HepG2 (cell line): ENCODE data around the gene CPNE8. TPM values are rescaled to one million over a fixed set of nuclear protein-coding genes. Genes with fewer than 3 reads are reported as not detected.

Source experiments
- CREM ChIP-seq, 2 experiments: sonication (generic) in 1 of 2; formaldehyde crosslinking in 1 of 2; IDR thresholded peaks; 2 replicates each; pipeline versions ENCODE4 v1.4.0 to v1.6.1; 2016 to 2020; ENCODE audit warnings: antibody characterized with exemption in 1 of 2, mild to moderate bottlenecking in 1 of 2, missing genetic modification reagents in 1 of 2
- FOXP4 ChIP-seq: sonication (generic); formaldehyde crosslinking; IDR thresholded peaks from 2 replicates; pipeline ENCODE4 v1.4.0; 2020; ENCODE audit warnings: missing genetic modification reagents
- GABPA ChIP-seq, 2 experiments: IDR thresholded peaks; 2 replicates each; pipeline ENCODE4 v1.6.1; 2011 to 2016; ENCODE audit warnings: low read depth in 2 of 2, low read length in 1 of 2, missing biosample characterization in 1 of 2, missing genetic modification characterization in 1 of 2
- GPN1 ChIP-seq: sonication (generic); formaldehyde crosslinking; IDR thresholded peaks from 2 replicates; pipeline ENCODE4 v1.5.1; 2020; ENCODE audit warnings: missing genetic modification reagents, borderline replicate concordance
- HDAC2 ChIP-seq: sonication (generic); formaldehyde crosslinking; IDR thresholded peaks from 2 replicates; pipeline ENCODE4 v1.4.0; 2020; ENCODE audit warnings: missing genetic modification reagents
- JUND ChIP-seq: sonication (generic); formaldehyde crosslinking; IDR thresholded peaks from 2 replicates; pipeline ENCODE4 v1.8.0; 2022; ENCODE audit warnings: mild to moderate bottlenecking, missing genetic modification reagents
- MED1 ChIP-seq: sonication (generic); formaldehyde crosslinking; IDR thresholded peaks from 2 replicates; pipeline ENCODE4 v1.4.0; 2020; ENCODE audit warnings: missing genetic modification reagents
- MXI1 ChIP-seq: IDR thresholded peaks from 3 replicates; pipeline ENCODE4 v1.6.1; 2012; ENCODE audit warnings: low read depth, low read length, inconsistent platforms, borderline replicate concordance
- NFIC ChIP-seq: IDR thresholded peaks from 2 replicates; pipeline ENCODE4 v1.6.1; 2012; ENCODE audit warnings: mild to moderate bottlenecking, low read length, inconsistent platforms
- NFKBIZ ChIP-seq: IDR thresholded peaks from 2 replicates; pipeline ENCODE4 v1.6.1; 2018; ENCODE audit warnings: missing genetic modification reagents, missing compliant biosample characterization
- PHF21A ChIP-seq: sonication (generic); formaldehyde crosslinking; IDR thresholded peaks from 2 replicates; pipeline ENCODE4 v1.5.0; 2020; ENCODE audit warnings: mild to moderate bottlenecking, missing genetic modification reagents
- SAFB2 ChIP-seq: sonication (generic); formaldehyde crosslinking; IDR thresholded peaks from 2 replicates; pipeline ENCODE4 v1.5.1; 2020; ENCODE audit warnings: missing genetic modification reagents, low read depth, mild to moderate bottlenecking, borderline replicate concordance
- TFDP1 ChIP-seq: IDR thresholded peaks from 2 replicates; pipeline ENCODE4 v1.6.1; 2016; ENCODE audit warnings: missing compliant biosample characterization, missing genetic modification reagents, borderline replicate concordance
- THAP11 ChIP-seq: IDR thresholded peaks from 2 replicates; pipeline ENCODE4 v1.6.1; 2016; ENCODE audit warnings: missing biosample characterization, missing genetic modification reagents
- USF2 ChIP-seq, 2 experiments: sonication (generic) in 1 of 2; formaldehyde crosslinking in 1 of 2; IDR thresholded peaks; 2 replicates each; pipeline versions ENCODE4 v1.5.1 to v1.6.1; 2011 to 2020; ENCODE audit warnings: borderline replicate concordance in 1 of 2, low read depth in 1 of 2, low read length in 1 of 2, mild to moderate bottlenecking in 1 of 2, missing genetic modification reagents in 1 of 2, moderate library complexity in 1 of 2
- ZFP36L1 ChIP-seq: sonication (generic); formaldehyde crosslinking; IDR thresholded peaks from 2 replicates; pipeline ENCODE4 v1.8.0; 2022; ENCODE audit warnings: mild to moderate bottlenecking, missing genetic modification reagents, moderate library complexity
- ZFP91 ChIP-seq: sonication (generic); formaldehyde crosslinking; IDR thresholded peaks from 2 replicates; pipeline ENCODE4 v1.9.0; 2022; ENCODE audit warnings: missing genetic modification reagents, mild to moderate bottlenecking, borderline replicate concordance
- ZFX ChIP-seq: sonication (generic); formaldehyde crosslinking; IDR thresholded peaks from 2 replicates; pipeline ENCODE4 v1.4.0; 2020; ENCODE audit warnings: mild to moderate bottlenecking, low read depth, missing genetic modification reagents, moderate library complexity
- ZNF17 ChIP-seq: sonication (generic); formaldehyde crosslinking; IDR thresholded peaks from 2 replicates; pipeline ENCODE4 v1.5.0; 2020; ENCODE audit warnings: mild to moderate bottlenecking, missing genetic modification reagents
- ZNF558 ChIP-seq: sonication (generic); formaldehyde crosslinking; IDR thresholded peaks from 2 replicates; pipeline ENCODE4 v1.9.0; 2022; ENCODE audit warnings: mild to moderate bottlenecking, missing genetic modification reagents, borderline replicate concordance
- polyA plus RNA-seq, 8 experiments: library from polyadenylated mRNA; depleted of rRNA in 3 of 8; stranded (reverse) in 7 of 8; unstranded in 1 of 8; fragments of >200 nt; fragmentation: Illumina TruSeq in 4 of 8; extraction: Trizol in 4 of 8; gene quantifications; 2 replicates each; pipeline versions ENCODE4 v1.2.1 to v1.2.3, GENCODE V29; 2011 to 2016; ENCODE audit warnings: low read depth in 4 of 8, missing spikeins in 1 of 8, mixed read lengths in 1 of 8; ENCODE audit not compliant: insufficient read depth in 1 of 8
- total RNA-seq, 5 experiments: library from RNA; depleted of rRNA; stranded (reverse); fragments of >200 nt; fragmentation: Illumina TruSeq; extraction: Trizol; gene quantifications; 2 replicates each; pipeline ENCODE4 v1.2.3, GENCODE V29; 2016; ENCODE audit warnings: low read depth in 1 of 5

The CPNE8 gene
- total and polyA plus RNA-seq, 2 of the 13 experiments (the other 11 are each of a cell fraction or from before 2014, with no cell fraction given) = 2.4 to 2.7 TPM

- 0 out of 2 replicates have a peak, but pooled peaks have one; percentile 20 for TF ChIP-seq PHF21A (CRISPR knock-in tag)
- peak; percentile 18; the same call in 1 of the 2 replicates for TF ChIP-seq MED1
- 0 out of 2 replicates have a peak, but pooled peaks have one; percentile 18 for TF ChIP-seq THAP11 (CRISPR knock-in tag)
- no peak for TF ChIP-seq ZFP36L1 (CRISPR knock-in tag)
- 0 out of 2 replicates have a peak, but pooled peaks have one; percentile 13 for TF ChIP-seq HDAC2 (CRISPR knock-in tag)
- no peak for TF ChIP-seq NFKBIZ (CRISPR knock-in tag)
- TF ChIP-seq GABPA (IDR thresholded peaks at IDR 0.05; ENCODE audit: low read depth, low read length) = peak; percentile 46
- peak; percentile 62 for TF ChIP-seq GABPA (CRISPR knock-in tag; IDR thresholded peaks at IDR 0.05; ENCODE audit: low read depth)
- no peak for TF ChIP-seq FOXP4 (CRISPR knock-in tag)
- 0 out of 2 replicates have a peak, but pooled peaks have one; percentile 10 for TF ChIP-seq JUND (CRISPR knock-in tag)
- TF ChIP-seq MXI1 = no peak
- TF ChIP-seq ZFP91 (CRISPR knock-in tag) = no peak
- no peak for TF ChIP-seq NFIC
- TF ChIP-seq USF2 (IDR thresholded peaks at IDR 0.05; ENCODE audit: low read depth, low read length) = no peak
- TF ChIP-seq USF2 (CRISPR knock-in tag; IDR thresholded peaks at IDR 0.05; ENCODE audit: borderline replicate concordance) = peak; percentile 45; the same call in 1 of the 2 replicates
- TF ChIP-seq ZNF558 (CRISPR knock-in tag) = 0 out of 2 replicates have a peak, but pooled peaks have one; percentile 47
- TF ChIP-seq SAFB2 (CRISPR knock-in tag) = 0 out of 2 replicates have a peak, but pooled peaks have one; percentile 14
- TF ChIP-seq CREM (IDR thresholded peaks at IDR 0.05) = no peak
- TF ChIP-seq CREM (CRISPR knock-in tag; IDR thresholded peaks at IDR 0.05) = no peak
- no peak for TF ChIP-seq ZNF17 (CRISPR knock-in tag)
- TF ChIP-seq GPN1 = no peak
- peak; percentile 58; the same call in 1 of the 2 replicates for TF ChIP-seq ZFX (CRISPR knock-in tag)
- 0 out of 2 replicates have a peak, but pooled peaks have one; percentile 13 for TF ChIP-seq TFDP1 (CRISPR knock-in tag)
Observed at GRCh38 chr12:38904537-38905479, 583 bp downstream of the CPNE8 start (continued).
